MM.1S (cell line): ENCODE results near the gene ACRBP.

Experiments
- DNase-seq: peaks from one replicate; pipeline ENCODE4 v3.0.0-alpha.2; 2015
- H2AFZ ChIP-seq: fragments of 300-600 bp; sonication (generic); 2 replicates; pipeline ENCODE4 v1.6.0; 2016; ENCODE audit warnings: antibody characterized with exemption, low read length
- H3F3A ChIP-seq: fragments of 300-600 bp; sonication (generic); 2 replicates; pipeline ENCODE4 v1.6.1; 2016; ENCODE audit warnings: mild to moderate bottlenecking, antibody characterized with exemption, low read length, moderate library complexity, mixed read lengths; ENCODE audit not compliant: insufficient read depth
- H3K27ac ChIP-seq: fragments of 300-600 bp; sonication (generic); 2 replicates; pipeline ENCODE4 v1.5.1; 2016; ENCODE audit warnings: mild to moderate bottlenecking, low read length
- H3K27me3 ChIP-seq: fragments of 300-600 bp; sonication (generic); replicated peaks from 2 replicates; pipeline ENCODE4 v1.6.0; 2016; ENCODE audit warnings: low read length; ENCODE audit not compliant: insufficient read depth
- H3K36me3 ChIP-seq: fragments of 300-600 bp; sonication (generic); replicated peaks from 2 replicates; pipeline ENCODE4 v1.6.1; 2016; ENCODE audit warnings: mild to moderate bottlenecking, low read length, mixed read lengths; ENCODE audit not compliant: insufficient read depth
- H3K4me1 ChIP-seq: fragments of 300-600 bp; sonication (generic); 2 replicates; pipeline ENCODE4 v1.6.1; 2016; ENCODE audit warnings: low read length, mixed read lengths
- H3K4me2 ChIP-seq: fragments of 300-600 bp; sonication (generic); 2 replicates; pipeline ENCODE4 v1.6.0; 2016; ENCODE audit warnings: low read depth, low read length
- H3K4me3 ChIP-seq: fragments of 300-600 bp; sonication (generic); 2 replicates; pipeline ENCODE4 v1.5.1; 2016; ENCODE audit warnings: low read length, mixed read lengths
- H3K79me2 ChIP-seq: fragments of 300-600 bp; sonication (generic); 2 replicates; pipeline ENCODE4 v1.6.1; 2016; ENCODE audit warnings: mixed run types, low read length, mixed read lengths
- H3K9ac ChIP-seq: fragments of 300-600 bp; sonication (generic); 2 replicates; pipeline ENCODE4 v1.6.1; 2016; ENCODE audit warnings: low read length, mixed read lengths
- H3K9me2 ChIP-seq: fragments of 300-600 bp; sonication (generic); replicated peaks from 2 replicates; pipeline ENCODE4 v1.6.1; 2016; ENCODE audit warnings: mild to moderate bottlenecking, low read length, mixed read lengths; ENCODE audit not compliant: insufficient read depth
- H3K9me3 ChIP-seq: fragments of 300-600 bp; sonication (generic); replicated peaks from 2 replicates; pipeline ENCODE4 v1.6.1; 2016; ENCODE audit warnings: mild to moderate bottlenecking, low read length, mixed read lengths; ENCODE audit not compliant: insufficient read depth
- H4K20me1 ChIP-seq: fragments of 300-600 bp; sonication (generic); 2 replicates; pipeline ENCODE4 v1.6.1; 2016; ENCODE audit warnings: mild to moderate bottlenecking, low read length, moderate library complexity, mixed read lengths; ENCODE audit not compliant: insufficient read depth
- EZH2 ChIP-seq: fragments of 300-600 bp; sonication (generic); optimal IDR thresholded peaks from 2 replicates; pipeline ENCODE3; 2017; ENCODE audit warnings: low read depth, mild to moderate bottlenecking, antibody characterized with exemption, low read length, mixed read lengths
- EZH2phosphoT487 ChIP-seq: fragments of 300-600 bp; sonication (generic); IDR thresholded peaks from 2 replicates; pipeline ENCODE4 v1.6.1; 2018; ENCODE audit warnings: antibody characterized with exemption, low read length
- TF ChIP-seq, protein P1 (sequence below): fragments of 300-600 bp; sonication (generic); IDR thresholded peaks from 2 replicates; pipeline ENCODE4 v1.5.1; 2016; ENCODE audit warnings: antibody characterized with exemption, low read length, mixed read lengths

ACRBP gene

DNA sequence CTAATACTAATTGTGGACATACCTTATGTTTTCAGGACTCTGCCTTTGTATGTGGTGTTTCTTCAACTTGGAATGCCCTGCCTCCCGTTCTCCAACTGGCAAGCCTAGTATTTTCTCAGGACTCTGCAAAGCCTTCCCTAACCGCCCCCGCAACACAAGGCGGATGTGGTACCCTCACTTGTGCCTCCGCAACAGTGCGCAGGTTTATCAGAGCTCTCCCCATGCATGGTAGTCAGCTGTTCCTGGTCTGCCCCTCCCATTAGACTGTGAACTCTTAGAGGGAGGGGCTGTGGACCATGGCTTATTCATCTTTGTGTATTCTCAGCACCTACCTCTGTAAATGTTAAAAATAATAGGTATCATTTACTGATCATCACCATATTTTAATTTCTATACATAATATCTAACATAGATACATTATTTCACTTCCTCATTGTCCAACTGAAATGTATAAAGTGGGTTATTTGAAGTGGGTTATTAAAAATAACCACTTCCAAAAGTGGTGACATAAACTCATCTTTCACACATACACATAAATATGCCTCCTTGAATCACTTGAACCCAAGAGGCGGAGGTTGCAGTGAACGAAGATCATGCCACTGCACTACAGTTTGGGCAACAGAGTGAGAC, 20.5 kb downstream of the ACRBP start:
- no peaks in the 10 kb centered on the region for H3K79me2 ChIP-seq
- TF ChIP-seq, protein P1, sequence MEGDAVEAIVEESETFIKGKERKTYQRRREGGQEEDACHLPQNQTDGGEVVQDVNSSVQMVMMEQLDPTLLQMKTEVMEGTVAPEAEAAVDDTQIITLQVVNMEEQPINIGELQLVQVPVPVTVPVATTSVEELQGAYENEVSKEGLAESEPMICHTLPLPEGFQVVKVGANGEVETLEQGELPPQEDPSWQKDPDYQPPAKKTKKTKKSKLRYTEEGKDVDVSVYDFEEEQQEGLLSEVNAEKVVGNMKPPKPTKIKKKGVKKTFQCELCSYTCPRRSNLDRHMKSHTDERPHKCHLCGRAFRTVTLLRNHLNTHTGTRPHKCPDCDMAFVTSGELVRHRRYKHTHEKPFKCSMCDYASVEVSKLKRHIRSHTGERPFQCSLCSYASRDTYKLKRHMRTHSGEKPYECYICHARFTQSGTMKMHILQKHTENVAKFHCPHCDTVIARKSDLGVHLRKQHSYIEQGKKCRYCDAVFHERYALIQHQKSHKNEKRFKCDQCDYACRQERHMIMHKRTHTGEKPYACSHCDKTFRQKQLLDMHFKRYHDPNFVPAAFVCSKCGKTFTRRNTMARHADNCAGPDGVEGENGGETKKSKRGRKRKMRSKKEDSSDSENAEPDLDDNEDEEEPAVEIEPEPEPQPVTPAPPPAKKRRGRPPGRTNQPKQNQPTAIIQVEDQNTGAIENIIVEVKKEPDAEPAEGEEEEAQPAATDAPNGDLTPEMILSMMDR = no peak
- TF ChIP-seq EZH2phosphoT487 (no peak), EZH2 (no peak)
- peak overlapping the region; percentile 38; the same call in 1 of the 2 replicates for H3K9ac ChIP-seq
- H3K36me3 ChIP-seq = no peaks in the 10 kb centered on the region
- H4K20me1 ChIP-seq = no peaks in the 10 kb centered on the region
- H3K9me3 ChIP-seq = no peaks in the 10 kb centered on the region
- no peaks in the 10 kb centered on the region for H3K27me3 ChIP-seq
- no peaks in the 10 kb centered on the region for H3K9me2 ChIP-seq
- peaks cover 10% of the 10 kb centered on the region; the same call in 1 of the 2 replicates for H3F3A ChIP-seq
- peaks cover 7% of the 10 kb centered on the region; the same call in 1 of the 2 replicates for H3K4me1 ChIP-seq
- DNase-seq = no peak
- H3K4me3 ChIP-seq = peak overlapping the region; percentile 72
- H3K27ac ChIP-seq = no peak overlapping the region
- H3K4me2 ChIP-seq = peak overlapping the region; percentile 67; the same call in 1 of the 2 replicates
- peak overlapping the region; percentile 59; the same call in 1 of the 2 replicates for H2AFZ ChIP-seq

DNA sequence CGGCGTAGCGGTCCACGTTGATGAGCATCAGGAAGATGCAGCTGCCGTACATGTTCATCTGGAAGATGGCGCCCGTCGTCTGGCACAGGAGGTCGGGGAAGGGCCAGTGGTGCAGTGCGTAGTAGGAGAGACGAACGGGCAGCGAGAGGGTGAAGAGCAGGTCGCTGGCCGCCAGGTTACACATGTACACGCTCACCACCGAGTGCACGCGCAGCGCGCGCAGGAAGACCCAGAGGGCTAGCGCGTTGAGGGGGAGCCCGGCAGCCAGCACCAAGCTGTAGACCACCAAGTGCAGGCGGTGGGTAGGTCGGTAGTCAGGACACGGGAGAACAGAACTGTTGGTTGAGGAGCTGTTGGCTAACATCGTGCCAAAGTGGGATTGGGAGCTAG, 26.4 kb downstream of the ACRBP start:
- no peaks in the 10 kb centered on the region for H3K9me2 ChIP-seq
- H3K9ac ChIP-seq = no peak overlapping the region
- no peak for DNase-seq
- no peaks in the 10 kb centered on the region for H4K20me1 ChIP-seq
- no peaks in the 10 kb centered on the region for H3K9me3 ChIP-seq
- H3K4me1 ChIP-seq = no peaks in the 10 kb centered on the region
- H3K4me2 ChIP-seq = no peak overlapping the region
- TF ChIP-seq EZH2phosphoT487 (no peak), EZH2 (no peak)
- TF ChIP-seq, protein P1 = no peak
- H3F3A ChIP-seq = no peaks in the 10 kb centered on the region
- H3K79me2 ChIP-seq = no peaks in the 10 kb centered on the region
- H3K36me3 ChIP-seq = no peaks in the 10 kb centered on the region
- no peak overlapping the region for H3K4me3 ChIP-seq
- H2AFZ ChIP-seq = no peak overlapping the region
- H3K27me3 ChIP-seq = no peaks in the 10 kb centered on the region
- no peak overlapping the region for H3K27ac ChIP-seq

DNA sequence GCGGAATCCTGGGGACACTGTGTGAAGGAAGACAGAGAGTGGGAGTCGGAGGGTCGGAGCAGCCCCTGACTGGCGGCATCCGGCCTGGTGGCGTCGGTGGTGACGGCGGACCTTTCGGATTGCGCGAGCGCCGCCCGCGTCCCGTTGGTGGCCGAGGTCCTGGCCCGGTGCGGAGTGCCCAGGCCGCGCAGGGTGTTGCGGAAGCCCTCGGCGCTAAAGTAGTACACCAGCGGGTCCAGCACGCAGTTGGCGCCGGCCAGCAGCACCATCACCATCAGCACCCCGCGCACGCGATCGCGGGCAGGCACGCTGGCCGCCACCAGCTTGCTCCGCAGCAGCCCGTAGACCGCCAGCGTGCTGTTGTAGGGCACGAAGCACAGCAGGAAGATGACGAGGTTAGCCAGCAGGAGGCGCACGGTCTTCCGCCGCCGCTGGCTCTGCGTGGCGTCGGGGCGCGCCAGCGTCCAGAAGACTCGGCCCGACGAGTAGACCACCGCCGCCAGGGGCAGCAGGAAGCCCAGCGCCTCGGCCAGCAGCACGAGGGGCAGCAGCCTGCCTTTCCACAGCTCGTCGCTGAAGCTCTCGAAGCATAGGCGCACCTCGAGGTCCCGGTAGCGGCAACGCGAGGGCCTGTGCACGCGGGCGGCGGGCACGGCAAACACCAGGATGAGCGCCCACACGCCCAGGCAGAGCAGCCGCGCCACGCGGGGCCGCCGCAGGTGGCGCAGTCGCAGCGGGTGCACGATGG, 26.9 kb downstream of the ACRBP start:
- no peak overlapping the region for H3K9ac ChIP-seq

More for the DNA sequence above, 26.9 kb downstream of the ACRBP start:
- Histone ChIP-seq H3K9me3 (no peaks in the 10 kb centered on the region), H3K4me2 (no peak overlapping the region), H3K36me3 (no peaks in the 10 kb centered on the region), H3K79me2 (no peaks in the 10 kb centered on the region), H4K20me1 (no peaks in the 10 kb centered on the region), H3K9me2 (no peaks in the 10 kb centered on the region), H3F3A (no peaks in the 10 kb centered on the region), H2AFZ (no peak overlapping the region), H3K27me3 (no peaks in the 10 kb centered on the region), H3K4me3 (no peak overlapping the region), H3K27ac (no peak overlapping the region), H3K4me1 (no peaks in the 10 kb centered on the region)
- DNase-seq = no peak
- TF ChIP-seq EZH2phosphoT487 = no peak
- TF ChIP-seq, protein P1 = no peak
